Stomach (tissue), 9 donors: ENCODE results near the gene MMP8. TPM values are rescaled to one million over a fixed set of nuclear protein-coding genes. Genes with fewer than 3 reads are reported as not detected.
A peak's percentile ranks its signal among the peaks of the same experiment; 100 is the strongest.

Experiments used
- DNase-seq, 2 donors: peaks; one replicate each; pipeline versions ENCODE4 v3.0.0 to v3.0.0-alpha.2; 2013 to 2019
- H3K27ac ChIP-seq, 5 donors: fragments of 200-600 bp in 4 of 5; sonication (generic) in 4 of 5; one replicate each; pipeline ENCODE4 v1.5.1; 2013 to 2019; ENCODE audit warnings: mild to moderate bottlenecking in 1 of 5, moderate library complexity in 1 of 5
- H3K27me3 ChIP-seq, 3 donors: fragments of 200-600 bp; sonication (generic); one replicate each; pipeline ENCODE4 v1.5.1; 2017 to 2019; ENCODE audit warnings: mixed run types in 1 of 3
- H3K36me3 ChIP-seq, 4 donors: fragments of 200-600 bp; sonication (generic); 1 replicate in 3 of 4; 2 replicates in 1 of 4; pipeline ENCODE4 v1.5.1; 2016 to 2019
- H3K4me1 ChIP-seq, 4 donors: fragments of 200-600 bp; sonication (generic); one replicate each; pipeline ENCODE4 v1.5.1; 2016 to 2019
- H3K4me3 ChIP-seq, 4 donors: fragments of 200-600 bp; sonication (generic) in 3 of 4; one replicate each; pipeline ENCODE4 v1.5.1; 2016 to 2019; ENCODE audit warnings: mild to moderate bottlenecking in 1 of 4
- H3K9me3 ChIP-seq, 4 donors: fragments of 200-600 bp; sonication (generic); one replicate each; pipeline ENCODE4 v1.5.1; 2016 to 2019
- CTCF ChIP-seq, 7 experiments: fragments of 450-650 bp in 4 of 7; fragments of 200-600 bp in 3 of 7; sonication (generic) in 3 of 7; IDR thresholded peaks; one replicate each; pipeline ENCODE4 v1.5.1; 2016 to 2019; ENCODE audit warnings: antibody characterized with exemption in 7 of 7, control low read depth in 2 of 7, mild to moderate bottlenecking in 1 of 7
- EP300 ChIP-seq: sonication (generic); formaldehyde crosslinking; IDR thresholded peaks from one replicate; pipeline ENCODE4 v1.6.1; 2017; ENCODE audit warnings: antibody characterized with exemption
- POLR2A ChIP-seq, 4 donors: fragments of 450-650 bp; IDR thresholded peaks; one replicate each; pipeline ENCODE4 v1.6.1; 2016; ENCODE audit warnings: antibody characterized with exemption in 4 of 4, control low read depth in 2 of 4, mild to moderate bottlenecking in 1 of 4, moderate library complexity in 1 of 4
- POLR2AphosphoS5 ChIP-seq, 3 donors: sonication (generic); formaldehyde crosslinking; IDR thresholded peaks; one replicate each; pipeline ENCODE4 v1.6.1; 2016; ENCODE audit warnings: antibody characterized with exemption in 3 of 3
- WGBS, 5 donors: extraction: QIAGEN DNeasy Blood & Tissue Kit in 3 of 5; methylation state at CpG; one replicate each; pipeline versions ENCODE4 v1.1.5 to v1.1.7; 2013 to 2018; 5-methylcytosine and 5-hydroxymethylcytosine counted together
- intact Hi-C: fragments of 100-400 bp; cut with DNase I; formaldehyde crosslinking; loops from one replicate; pipeline ENCODE4 v1.15.1; 2023; ENCODE audit warnings: low total_unique reads
- polyA plus RNA-seq, 3 donors: library from polyadenylated mRNA; stranded (reverse); fragments of 200-250 nt; gene quantifications; one replicate each; pipeline ENCODE4 v1.2.3, GENCODE V29; 2013
- total RNA-seq, 5 donors: library from RNA; depleted of rRNA; stranded (reverse); fragments of >200 nt; gene quantifications; one replicate each; pipeline versions ENCODE4 v1.1.0 to v1.2.3, GENCODE V29; 2014 to 2016
- donor health status: healthy with polysubstance abuse.
- donor health status: Bipolar disorder and iron deficiency.
- donor health status: healthy.

The MMP8 gene
- total and polyA plus RNA-seq, 8 donors = 0.20 to 1.8 (median 0.50) TPM; not detected in 5

- intact Hi-C loops = no loop called here
- TF ChIP-seq CTCF (IDR thresholded peaks at IDR 0.05) (no peak), POLR2AphosphoS5 (IDR thresholded peaks at IDR 0.05) (no peak), POLR2A (IDR thresholded peaks at IDR 0.05) (no peak), EP300 (no peak)
- 92 to 99% (median 95%) methylated on average over 2 of the region's 2 CpGs for WGBS, 5 donors
- Histone ChIP-seq H3K4me1 (peaks cover 0 to 11% (median 0%) of the 10 kb centered on the region in 4 donors), H3K36me3 (no peaks in the 10 kb centered on the region), H3K27ac (no peak overlapping the region), H3K9me3 (no peaks in the 10 kb centered on the region), H3K27me3 (no peaks in the 10 kb centered on the region), H3K4me3 (no peak overlapping the region)
- no peak for DNase-seq
Measured at GRCh38 chr11:102685754-102686153, 39.0 kb downstream of the MMP8 start.

GRCh38 chr11:102685338-102685737 lies 39.4 kb downstream of the MMP8 start:
- no peaks in the 10 kb centered on the region for H3K27me3 ChIP-seq
- 71 to 78% (median 76%) methylated on average over 3 of the region's 3 CpGs for WGBS, 5 donors
- peaks cover 0 to 11% (median 0%) of the 10 kb centered on the region in 4 donors for H3K4me1 ChIP-seq
- no peak for DNase-seq
- intact Hi-C loops = no loop called here
- H3K9me3 ChIP-seq = no peaks in the 10 kb centered on the region
- H3K36me3 ChIP-seq = no peaks in the 10 kb centered on the region
- TF ChIP-seq CTCF (IDR thresholded peaks at IDR 0.05) (no peak), POLR2A (IDR thresholded peaks at IDR 0.05) (no peak), EP300 (no peak), POLR2AphosphoS5 (IDR thresholded peaks at IDR 0.05) (no peak)
- H3K27ac ChIP-seq = no peak overlapping the region
- H3K4me3 ChIP-seq = no peak overlapping the region

GRCh38 chr11:102683277-102683676 lies 41.5 kb downstream of the MMP8 start:
- WGBS, 5 donors = 69 to 79% (median 72%) methylated on average over 4 of the region's 4 CpGs
- DNase-seq = no peak
- Histone ChIP-seq H3K27me3 (no peaks in the 10 kb centered on the region), H3K4me3 (no peak overlapping the region), H3K36me3 (no peaks in the 10 kb centered on the region), H3K9me3 (no peaks in the 10 kb centered on the region), H3K27ac (no peak overlapping the region), H3K4me1 (peaks cover 0 to 11% (median 0%) of the 10 kb centered on the region in 4 donors)
- no peak for TF ChIP-seq EP300
- no peak for TF ChIP-seq POLR2AphosphoS5 (IDR thresholded peaks at IDR 0.05)
- TF ChIP-seq POLR2A (IDR thresholded peaks at IDR 0.05) = no peak
- no peak for TF ChIP-seq CTCF (IDR thresholded peaks at IDR 0.05)
- intact Hi-C loops = no loop called here

- no peak for TF ChIP-seq POLR2AphosphoS5 (IDR thresholded peaks at IDR 0.05)
- no peak for TF ChIP-seq EP300
- TF ChIP-seq CTCF (IDR thresholded peaks at IDR 0.05) = no peak
- TF ChIP-seq POLR2A (IDR thresholded peaks at IDR 0.05) = no peak
- H3K27ac ChIP-seq = peak overlapping the region in 1 of 5 donors; percentile 8
- H3K27me3 ChIP-seq = no peaks in the 10 kb centered on the region
- 35 to 80% (median 67%) methylated on average over 1 of the region's 1 CpG for WGBS, 5 donors
- H3K9me3 ChIP-seq = no peaks in the 10 kb centered on the region
- no peak overlapping the region for H3K4me3 ChIP-seq
- H3K36me3 ChIP-seq = no peaks in the 10 kb centered on the region
- intact Hi-C loops = no loop called here
- peaks cover 0 to 3% (median 0%) of the 10 kb centered on the region in 4 donors for H3K4me1 ChIP-seq
- DNase-seq = no peak
Measured at GRCh38 chr11:102680945-102681344, 43.8 kb downstream of the MMP8 start.
